ENCODE data around the gene STAT6.

STAT6 gene

DNA sequence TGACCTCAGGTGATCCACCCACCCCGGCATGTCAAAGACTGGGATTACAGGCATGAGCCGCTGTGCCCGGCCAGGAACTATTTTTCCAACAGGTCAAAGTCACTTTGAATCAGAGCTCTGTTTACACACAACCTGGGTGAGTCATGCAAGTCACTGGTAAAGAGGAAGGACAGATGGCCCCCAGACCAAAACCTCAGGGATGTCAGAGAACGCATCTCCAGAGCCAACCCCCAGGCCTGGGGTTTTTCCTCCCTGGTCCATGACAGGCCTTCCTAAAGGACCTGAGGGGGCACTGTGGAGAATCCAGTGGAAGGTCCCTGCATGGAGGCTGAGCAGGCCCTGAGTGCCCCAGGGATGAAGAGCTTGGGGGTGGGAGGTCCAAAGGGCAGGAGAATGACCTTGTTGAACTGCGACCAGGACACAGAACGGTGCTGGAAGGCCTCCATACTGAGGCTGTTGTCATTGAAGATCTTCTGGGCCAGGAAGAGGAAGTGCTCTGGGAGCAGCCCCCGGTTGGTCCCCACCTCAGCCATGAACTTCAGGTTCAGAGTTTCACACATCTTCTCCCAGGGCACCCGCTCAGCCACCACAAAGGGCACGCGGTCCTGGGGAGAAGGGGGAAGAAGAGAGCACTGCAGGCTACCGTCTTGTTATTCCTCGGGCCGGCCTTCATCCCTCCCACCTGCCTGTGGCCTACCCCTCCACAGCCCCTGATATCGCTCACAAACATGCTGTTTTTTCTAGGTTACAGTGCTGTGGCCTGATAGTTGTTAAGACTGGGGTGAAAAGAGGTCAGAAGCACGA lies 9.1 kb downstream of the STAT6 start:
- DNase-seq (ENCODE audit: low spot score): peak; percentile 78

GRCh38 chr12:57099766-57100165 lies 11.4 kb downstream of the STAT6 start:
- DNase-seq (ENCODE audit: low spot score): no peak

DNA sequence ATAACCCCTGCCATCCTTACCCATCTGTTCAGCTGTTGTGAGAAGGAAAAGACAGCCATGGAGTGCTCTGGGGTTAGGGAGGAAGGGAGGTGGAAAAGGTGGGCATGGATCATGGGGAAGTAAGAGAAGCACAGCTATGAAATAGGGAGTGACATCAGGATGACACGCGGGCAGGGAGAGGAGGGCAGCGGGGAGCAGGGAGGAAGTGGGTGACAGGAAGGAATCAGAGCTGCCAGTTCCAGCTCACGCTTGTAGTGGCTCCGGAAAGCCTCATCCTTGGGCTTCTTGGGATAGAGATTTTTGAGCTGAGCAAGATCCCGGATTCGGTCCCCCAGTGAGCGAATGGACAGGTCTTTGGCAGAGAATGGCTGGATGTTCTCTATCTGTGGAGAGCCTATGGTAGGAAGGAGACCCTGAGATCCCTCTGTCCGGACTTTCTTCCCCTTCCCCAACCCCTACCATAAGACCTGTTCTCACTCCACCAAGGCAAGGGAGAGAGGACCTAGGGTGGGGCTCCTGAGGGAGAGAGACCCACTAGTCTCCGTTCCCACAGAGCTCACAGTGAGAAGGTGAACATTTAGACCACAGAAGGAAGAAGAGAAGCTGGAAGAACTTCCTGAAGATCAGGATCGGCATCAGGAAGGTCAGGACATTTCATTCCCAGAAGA lies 12.0 kb downstream of the STAT6 start:
- DNase-seq (ENCODE audit: low spot score): no peak

GRCh38 chr12:57098546-57098945 lies 12.6 kb downstream of the STAT6 start:
- DNase-seq (ENCODE audit: low spot score): no peak

DNA sequence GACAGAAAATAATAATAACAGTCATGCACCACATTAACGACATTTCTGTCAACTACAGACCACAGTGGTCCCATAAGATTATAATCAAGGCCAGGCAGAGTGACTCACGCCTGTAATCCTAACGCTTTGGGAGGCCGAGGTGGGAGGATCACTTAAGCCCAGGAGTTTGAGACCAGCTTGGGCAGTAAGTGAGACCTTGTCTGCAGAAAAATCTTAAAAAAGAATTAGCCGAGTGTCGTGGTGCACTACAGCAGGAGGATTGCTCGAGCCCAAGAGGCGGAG lies 13.7 kb downstream of the STAT6 start:
- no peak for DNase-seq (ENCODE audit: low spot score)

- DNase-seq (ENCODE audit: low spot score): no peak
Observed at GRCh38 chr12:57096748-57097553, 14.2 kb downstream of the STAT6 start.

GRCh38 chr12:57096099-57096572 lies 15.0 kb downstream of the STAT6 start:
- DNase-seq (ENCODE audit: low spot score): no peak

GRCh38 chr12:57095440-57095839 lies 15.7 kb downstream of the STAT6 start:
- DNase-seq (ENCODE audit: low spot score): no peak

- no peak for DNase-seq (ENCODE audit: low spot score)
Observed at GRCh38 chr12:57094208-57095160, 16.7 kb downstream of the STAT6 start.

GRCh38 chr12:57093415-57094207 lies 17.6 kb downstream of the STAT6 start:
- peak; percentile 80 for DNase-seq (ENCODE audit: low spot score)

DNA sequence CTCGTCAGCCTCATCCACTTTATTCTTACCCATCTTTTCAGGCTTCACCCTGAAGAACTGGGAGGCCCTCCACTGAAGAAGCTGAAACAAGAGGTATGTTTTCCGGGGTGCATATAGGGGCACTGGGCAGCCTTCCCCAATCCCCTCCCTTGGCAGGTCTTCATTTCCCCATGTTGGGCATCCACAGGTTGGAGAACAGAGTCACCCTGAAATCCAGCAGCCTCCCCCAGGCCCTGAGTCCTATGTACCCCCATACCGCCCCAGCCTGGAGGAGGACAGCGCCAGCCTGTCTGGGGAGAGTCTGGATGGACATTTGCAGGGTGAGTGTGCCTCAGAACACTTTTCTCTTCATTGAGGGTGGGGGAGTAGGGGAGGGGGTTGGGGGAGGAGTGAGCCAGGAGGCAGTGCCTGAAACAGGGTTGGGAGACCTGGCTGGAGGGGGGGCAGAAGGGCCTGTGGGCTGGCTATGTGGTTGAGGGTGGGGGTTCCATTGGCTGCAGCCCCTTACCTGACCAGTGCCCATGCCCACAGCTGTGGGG lies 18.2 kb downstream of the STAT6 start:
- no peak for DNase-seq (ENCODE audit: low spot score)

- DNase-seq (ENCODE audit: low spot score): no peak
Observed at GRCh38 chr12:57092529-57092862, 18.7 kb downstream of the STAT6 start.

- DNase-seq (ENCODE audit: low spot score): no peak
Observed at GRCh38 chr12:57091638-57092528, 19.3 kb downstream of the STAT6 start.

- DNase-seq (ENCODE audit: low spot score): no peak
Observed at GRCh38 chr12:57090924-57091637, 20.1 kb downstream of the STAT6 start.

DNA sequence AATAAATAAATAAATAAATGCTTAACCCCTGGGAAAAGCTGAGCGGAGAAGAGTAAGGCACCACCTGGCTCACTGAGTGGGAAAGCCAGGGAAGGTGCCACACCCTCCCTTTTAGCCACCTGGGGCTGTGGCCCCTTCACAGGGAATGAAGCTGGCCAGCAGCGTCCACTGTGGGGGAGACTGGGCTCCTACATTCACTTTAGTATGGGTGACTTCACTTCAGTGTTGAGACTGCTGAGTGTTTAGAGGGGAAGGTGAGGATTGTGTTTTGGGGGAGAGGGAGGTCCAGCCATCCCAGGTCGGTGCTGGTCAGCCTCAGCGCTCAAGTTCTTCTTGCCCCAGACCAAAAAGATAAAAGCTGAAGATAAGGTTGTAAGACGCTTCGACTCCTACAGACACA lies 20.7 kb downstream of the STAT6 start:
- DNase-seq (ENCODE audit: low spot score): no peak

GRCh38 chr12:57089271-57090245 lies 21.6 kb downstream of the STAT6 start:
- no peak for DNase-seq (ENCODE audit: low spot score)

- peak; percentile 91 for DNase-seq (ENCODE audit: low spot score)
Observed at GRCh38 chr12:57088354-57089270, 22.6 kb downstream of the STAT6 start, which contains the start of gene NAB2. TSS of gene NAB2 (plus strand) at chr12:57089114. CDS start at chr12:57089272, 158 bp downstream.

Measured in HuH-7 (cell line).